Trophoblast cell (in vitro differentiated cells and primary cell): ENCODE measurements around the gene CD2AP.

Experiments used
- DNase-seq, 2 donors: peaks; one replicate each; pipeline ENCODE4 v3.0.0-alpha.2; 2016
- H2AFZ ChIP-seq: 2 replicates; pipeline ENCODE4 v1.6.1; 2013; ENCODE audit warnings: low read length, moderate library complexity, mild to moderate bottlenecking; ENCODE audit not compliant: insufficient read depth, poor library complexity
- H2AK5ac ChIP-seq: 2 replicates; pipeline ENCODE4 v1.6.1; 2013; ENCODE audit warnings: mild to moderate bottlenecking, low read length
- H2BK120ac ChIP-seq: 2 replicates; pipeline ENCODE4 v1.6.1; 2013; ENCODE audit warnings: low read length, mild to moderate bottlenecking, moderate library complexity; ENCODE audit not compliant: insufficient read depth, poor library complexity
- H2BK12ac ChIP-seq: 2 replicates; pipeline ENCODE4 v1.6.1; 2013; ENCODE audit warnings: mild to moderate bottlenecking, low read length, moderate library complexity
- H2BK5ac ChIP-seq: 2 replicates; pipeline ENCODE4 v1.6.1; 2013; ENCODE audit warnings: low read length, low read depth, moderate library complexity, mild to moderate bottlenecking; ENCODE audit not compliant: poor library complexity
- H3K14ac ChIP-seq: 2 replicates; pipeline ENCODE4 v1.6.1; 2013; ENCODE audit warnings: mild to moderate bottlenecking, low read length
- H3K18ac ChIP-seq: 2 replicates; pipeline ENCODE4 v1.6.1; 2013; ENCODE audit warnings: mild to moderate bottlenecking, low read length
- H3K23ac ChIP-seq: 2 replicates; pipeline ENCODE4 v1.6.1; 2013; ENCODE audit warnings: low read length
- H3K27ac ChIP-seq: 2 replicates; pipeline ENCODE4 v1.5.1; 2013; ENCODE audit warnings: low read depth, mild to moderate bottlenecking, inconsistent platforms, low read length, moderate library complexity
- H3K27me3 ChIP-seq: 2 replicates; pipeline ENCODE4 v1.6.1; 2013; ENCODE audit warnings: inconsistent platforms, mild to moderate bottlenecking, low read length, moderate library complexity; ENCODE audit not compliant: insufficient read depth
- H3K36me3 ChIP-seq, 2 experiments: 1 replicate in 1 of 2; 2 replicates in 1 of 2; pipeline ENCODE4 v1.6.1; 2013; ENCODE audit warnings: low read length in 2 of 2, mild to moderate bottlenecking in 2 of 2, moderate library complexity in 1 of 2; ENCODE audit not compliant: insufficient read depth in 2 of 2, control insufficient read depth in 1 of 2
- H3K4ac ChIP-seq: 2 replicates; pipeline ENCODE4 v1.6.1; 2013; ENCODE audit warnings: low read depth, mild to moderate bottlenecking, low read length, moderate library complexity
- H3K4me1 ChIP-seq, 2 experiments: 1 replicate in 1 of 2; 2 replicates in 1 of 2; pipeline ENCODE4 v1.6.1; 2013; ENCODE audit warnings: low read length in 2 of 2, mild to moderate bottlenecking in 2 of 2, moderate library complexity in 1 of 2; ENCODE audit not compliant: insufficient read depth in 2 of 2, control insufficient read depth in 1 of 2
- H3K4me2 ChIP-seq: 2 replicates; pipeline ENCODE4 v1.6.1; 2013; ENCODE audit warnings: inconsistent platforms, mild to moderate bottlenecking, low read length, moderate library complexity
- H3K4me3 ChIP-seq: 2 replicates; pipeline ENCODE4 v1.5.1; 2013; ENCODE audit warnings: mild to moderate bottlenecking, low read depth, low read length, inconsistent platforms
- H3K79me1 ChIP-seq: one replicate; pipeline ENCODE4 v1.6.1; 2013; ENCODE audit warnings: low read length
- H3K79me2 ChIP-seq: 2 replicates; pipeline ENCODE4 v1.6.1; 2013; ENCODE audit warnings: low read length, mild to moderate bottlenecking; ENCODE audit not compliant: control insufficient read depth, insufficient read depth, poor library complexity
- H3K9ac ChIP-seq: 2 replicates; pipeline ENCODE4 v1.6.1; 2013; ENCODE audit warnings: mild to moderate bottlenecking, low read length
- H3K9me3 ChIP-seq: 2 replicates; pipeline ENCODE4 v1.6.1; 2013; ENCODE audit warnings: low read depth, mild to moderate bottlenecking, control low read depth, inconsistent platforms, low read length; ENCODE audit not compliant: insufficient read depth
- H4K12ac ChIP-seq: 2 replicates; pipeline ENCODE4 v1.6.1; 2013; ENCODE audit warnings: low read depth, mild to moderate bottlenecking, low read length, moderate library complexity
- H4K8ac ChIP-seq: 2 replicates; pipeline ENCODE4 v1.6.1; 2013; ENCODE audit warnings: low read depth, mild to moderate bottlenecking, low read length, moderate library complexity
- H4K91ac ChIP-seq: one replicate; pipeline ENCODE4 v1.6.1; 2013; ENCODE audit warnings: low read depth, mild to moderate bottlenecking, low read length, moderate library complexity
- WGBS: extraction: QIAGEN DNeasy Blood & Tissue Kit; methylation state at CpG from one replicate; pipeline ENCODE4 v1.1.7; 2013; ENCODE audit warnings: missing lambda C conversion rate; ENCODE audit not compliant: insufficient read length, insufficient coverage; ENCODE audit errors: extremely low coverage; 5-methylcytosine and 5-hydroxymethylcytosine counted together

CD2AP gene

DNA sequence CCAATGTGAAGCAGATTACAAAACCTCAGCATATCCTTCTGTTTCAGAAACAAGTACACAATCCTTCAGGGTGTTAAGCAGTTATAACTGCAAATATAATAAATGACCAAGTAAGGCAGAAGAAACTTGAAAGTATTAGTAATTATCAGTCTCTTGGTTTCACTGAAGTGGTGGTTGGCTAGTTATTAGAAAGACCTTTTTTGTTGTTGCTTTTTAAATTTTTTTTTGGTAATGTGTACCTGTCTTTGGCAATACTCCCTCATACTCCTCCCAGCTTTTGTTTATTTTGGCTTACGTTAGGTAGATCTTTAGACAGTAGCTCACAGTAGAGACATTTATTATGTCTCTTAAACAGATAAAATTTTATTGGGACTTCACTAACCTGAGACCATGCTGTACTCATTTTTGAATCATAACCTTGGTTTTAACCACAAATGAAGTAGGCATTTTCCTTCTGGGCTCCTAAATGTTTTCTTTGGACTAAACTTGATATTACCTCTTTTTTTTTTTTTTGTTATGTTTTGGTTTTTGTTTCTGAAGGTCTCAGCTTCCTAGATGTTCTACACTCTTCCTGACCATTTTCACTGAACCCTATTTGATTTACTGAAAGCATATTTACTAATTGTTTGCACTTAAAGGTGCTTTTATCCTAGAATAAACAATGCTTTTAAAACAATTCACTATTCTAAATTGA is 6.4 kb downstream of the CD2AP start:
- Histone ChIP-seq H3K36me3 (no peaks in the 10 kb centered on the region), H2BK12ac (no peak overlapping the region), H3K4me3 (no peak overlapping the region), H3K79me1 (no peaks in the 10 kb centered on the region), H2AK5ac (no peak overlapping the region), H3K4me2 (no peak overlapping the region), H3K14ac (no peak overlapping the region), H3K4me1 (peaks cover 5 to 6% of the 10 kb centered on the region in 2 experiments), H2AFZ (no peak overlapping the region), H4K12ac (no peak overlapping the region), H3K27me3 (no peaks in the 10 kb centered on the region), H2BK120ac (no peak overlapping the region), H2BK5ac (no peak overlapping the region), H3K9ac (no peak overlapping the region), H3K9me3 (no peaks in the 10 kb centered on the region), H4K8ac (no peak overlapping the region), H3K79me2 (peaks cover 7% of the 10 kb centered on the region), H3K27ac (no peak overlapping the region), H3K18ac (no peak overlapping the region), H3K23ac (no peak overlapping the region), H4K91ac (no peak overlapping the region), H3K4ac (no peak overlapping the region)
- no peak for DNase-seq
- no CpG with 5 or more reads among the region's 1 CpG for WGBS

DNA sequence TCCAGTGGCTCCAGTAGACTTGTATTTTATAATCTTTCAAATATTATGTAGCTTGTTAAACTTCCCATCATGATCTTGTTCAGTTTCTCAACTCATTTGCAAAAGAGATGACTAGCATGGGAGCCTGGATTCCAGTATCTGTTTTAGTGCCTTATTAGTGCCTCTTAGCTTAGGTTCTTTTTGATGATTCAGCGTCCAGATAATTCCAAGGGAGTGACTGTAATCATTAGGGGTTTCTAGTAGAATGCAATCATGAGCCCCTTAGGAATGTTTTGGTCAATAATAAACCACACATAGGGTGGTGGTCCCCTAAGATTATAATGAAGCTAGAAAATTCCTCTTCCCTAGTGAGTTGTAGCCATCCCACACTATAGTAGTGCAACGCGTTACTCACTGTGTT is 7.0 kb downstream of the CD2AP start:
- H3K36me3 ChIP-seq: no peaks in the 10 kb centered on the region
- H3K23ac ChIP-seq: no peak overlapping the region
- H3K27ac ChIP-seq: no peak overlapping the region
- H4K12ac ChIP-seq: no peak overlapping the region
- no peak overlapping the region for H2AK5ac ChIP-seq
- H3K9me3 ChIP-seq: no peaks in the 10 kb centered on the region
- no peak overlapping the region for H3K18ac ChIP-seq
- H3K9ac ChIP-seq: no peak overlapping the region
- H3K4me2 ChIP-seq: no peak overlapping the region
- DNase-seq: peak in 1 of 2 donors; percentile 8
- no peak overlapping the region for H3K14ac ChIP-seq
- no peak overlapping the region for H2BK12ac ChIP-seq
- no peaks in the 10 kb centered on the region for H3K79me1 ChIP-seq
- no CpG with 5 or more reads among the region's 3 CpGs for WGBS
- H3K4ac ChIP-seq: peak overlapping the region; percentile 86
- H3K4me1 ChIP-seq: peaks cover 5 to 6% of the 10 kb centered on the region in 2 experiments
- H3K79me2 ChIP-seq: peaks cover 7% of the 10 kb centered on the region
- no peak overlapping the region for H3K4me3 ChIP-seq
- no peaks in the 10 kb centered on the region for H3K27me3 ChIP-seq
- H2BK5ac ChIP-seq: no peak overlapping the region
- no peak overlapping the region for H4K91ac ChIP-seq
- H2BK120ac ChIP-seq: no peak overlapping the region
- no peak overlapping the region for H4K8ac ChIP-seq
- no peak overlapping the region for H2AFZ ChIP-seq

DNA sequence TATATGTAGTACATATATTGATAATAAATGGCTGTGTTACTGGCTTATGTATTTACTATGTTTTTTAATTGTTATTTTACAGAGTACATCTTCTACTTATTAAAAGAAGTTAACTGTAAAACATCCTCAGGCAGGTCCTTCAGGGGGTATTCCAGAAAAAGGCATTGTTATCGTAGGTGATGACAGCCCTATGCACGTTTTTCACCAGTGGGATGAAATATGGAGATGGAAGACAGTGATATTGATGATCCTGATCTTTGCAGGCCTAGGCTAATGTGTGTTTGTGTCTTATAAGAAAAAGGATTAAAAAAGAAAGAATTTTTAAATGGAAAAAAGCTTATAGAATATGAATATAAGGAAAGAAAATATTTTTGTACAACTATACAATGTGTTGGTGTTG is 7.5 kb downstream of the CD2AP start:
- no peak overlapping the region for H3K9ac ChIP-seq
- no peak for DNase-seq
- no peak overlapping the region for H3K23ac ChIP-seq
- H3K18ac ChIP-seq: no peak overlapping the region
- H2BK12ac ChIP-seq: no peak overlapping the region
- no peak overlapping the region for H3K27ac ChIP-seq
- H3K14ac ChIP-seq: no peak overlapping the region
- H3K4ac ChIP-seq: peak overlapping the region; percentile 62
- H2AK5ac ChIP-seq: no peak overlapping the region
- H3K4me2 ChIP-seq: no peak overlapping the region
- H2AFZ ChIP-seq: no peak overlapping the region
- H3K27me3 ChIP-seq: no peaks in the 10 kb centered on the region
- no peaks in the 10 kb centered on the region for H3K36me3 ChIP-seq
- H4K91ac ChIP-seq: no peak overlapping the region
- H4K8ac ChIP-seq: no peak overlapping the region
- peaks cover 5 to 6% of the 10 kb centered on the region in 2 experiments for H3K4me1 ChIP-seq
- H4K12ac ChIP-seq: no peak overlapping the region
- H3K9me3 ChIP-seq: no peaks in the 10 kb centered on the region
- peaks cover 10% of the 10 kb centered on the region for H3K79me2 ChIP-seq
- no peak overlapping the region for H2BK5ac ChIP-seq
- no peaks in the 10 kb centered on the region for H3K79me1 ChIP-seq
- no CpG with 5 or more reads among the region's 2 CpGs for WGBS
- no peak overlapping the region for H3K4me3 ChIP-seq
- no peak overlapping the region for H2BK120ac ChIP-seq

DNA sequence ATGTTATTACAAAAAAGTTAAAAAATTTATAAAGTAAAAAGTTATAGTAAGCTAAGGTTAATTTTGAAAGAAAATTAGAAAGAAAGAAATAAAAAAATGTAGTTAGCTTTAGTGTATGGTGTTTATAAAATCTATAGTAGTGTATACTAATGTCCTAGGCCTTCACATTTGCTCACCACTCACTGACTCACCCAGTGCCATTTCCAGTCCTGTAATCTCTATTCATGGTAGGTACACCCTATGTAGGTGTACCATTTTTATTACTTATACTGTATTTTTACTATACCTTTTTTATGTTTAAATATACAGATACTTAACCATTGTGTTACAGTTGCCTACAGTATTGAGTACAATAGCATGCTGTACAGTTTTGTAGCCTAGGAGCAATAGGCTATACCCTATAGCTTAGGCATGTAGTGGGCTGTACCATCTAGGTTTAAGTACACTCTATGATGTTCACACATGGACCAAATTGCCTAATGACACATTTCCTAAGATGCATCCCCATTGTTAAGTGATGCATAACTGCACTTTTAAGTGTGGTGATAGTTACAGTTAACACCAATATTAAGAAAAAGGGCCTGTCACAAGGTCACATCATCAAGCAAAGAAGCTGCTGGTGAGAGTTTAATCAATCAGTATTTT is 8.0 kb downstream of the CD2AP start:
- Histone ChIP-seq H3K4ac (peak overlapping the region; percentile 34), H3K18ac (no peak overlapping the region), H3K27ac (no peak overlapping the region), H3K4me2 (no peak overlapping the region), H4K8ac (no peak overlapping the region), H3K4me1 (peaks cover 5 to 6% of the 10 kb centered on the region in 2 experiments), H2AK5ac (no peak overlapping the region), H3K14ac (no peak overlapping the region), H3K79me1 (no peaks in the 10 kb centered on the region), H4K12ac (no peak overlapping the region), H2BK12ac (no peak overlapping the region), H2BK5ac (no peak overlapping the region), H4K91ac (no peak overlapping the region), H2AFZ (no peak overlapping the region), H3K27me3 (no peaks in the 10 kb centered on the region), H3K4me3 (no peak overlapping the region), H2BK120ac (no peak overlapping the region), H3K79me2 (peaks cover 10% of the 10 kb centered on the region), H3K9ac (no peak overlapping the region), H3K9me3 (no peaks in the 10 kb centered on the region), H3K23ac (no peak overlapping the region), H3K36me3 (no peaks in the 10 kb centered on the region)
- DNase-seq: no peak
